ENCODE results near the gene RPS17. TPM values are rescaled to one million over a fixed set of nuclear protein-coding genes. Genes with fewer than 3 reads are reported as not detected.

Gene RPS17
- total RNA-seq, 4 donors from 2014 or later = 1,547 to 2,112 (median 1,667) TPM

DNA sequence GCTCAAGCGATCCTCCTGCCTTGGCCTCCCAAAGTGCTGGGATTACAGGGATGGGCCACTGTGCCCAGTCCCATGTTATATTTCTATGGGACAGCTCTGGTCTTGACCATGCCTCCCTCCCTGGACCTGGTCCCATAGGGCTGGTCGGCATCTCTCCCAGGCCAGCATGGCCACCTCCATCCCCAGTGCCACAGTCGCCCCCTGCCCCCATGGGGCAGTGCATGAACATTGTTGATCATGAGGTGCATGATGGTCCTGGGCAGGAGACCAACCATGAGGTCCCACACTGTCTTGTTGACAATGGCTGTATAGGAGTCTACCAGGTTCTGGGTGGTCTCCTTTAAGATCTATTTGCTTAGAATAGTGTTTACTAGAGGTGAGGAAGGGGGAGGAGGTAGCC, 6.5 kb downstream of the RPS17 start:
- Histone ChIP-seq H3K9me3 (no peaks in the 10 kb centered on the region), H3K4me3 (no peak overlapping the region), H3K27ac (no peak overlapping the region), H3K36me3 (peaks cover 0 to 44% of the 10 kb centered on the region in 2 donors), H3K27me3 (no peaks in the 10 kb centered on the region), H3K4me1 (peaks cover 0 to 3% of the 10 kb centered on the region in 2 donors)
- in situ Hi-C loops (cut with MboI; ENCODE audit: low sequenced_read_pairs in 4 of 4) = loop anchor here (10.0 to 25.0 kb wide), 5 partner anchors 204 to 578 kb away; partner anchors contain the start of genes FSD2 (in 2 of the 4), WHAMM (in 2 of the 4), C15orf40 (in 1 of the 4) and TM6SF1 (in 1 of the 4)
- TF ChIP-seq, protein P1, sequence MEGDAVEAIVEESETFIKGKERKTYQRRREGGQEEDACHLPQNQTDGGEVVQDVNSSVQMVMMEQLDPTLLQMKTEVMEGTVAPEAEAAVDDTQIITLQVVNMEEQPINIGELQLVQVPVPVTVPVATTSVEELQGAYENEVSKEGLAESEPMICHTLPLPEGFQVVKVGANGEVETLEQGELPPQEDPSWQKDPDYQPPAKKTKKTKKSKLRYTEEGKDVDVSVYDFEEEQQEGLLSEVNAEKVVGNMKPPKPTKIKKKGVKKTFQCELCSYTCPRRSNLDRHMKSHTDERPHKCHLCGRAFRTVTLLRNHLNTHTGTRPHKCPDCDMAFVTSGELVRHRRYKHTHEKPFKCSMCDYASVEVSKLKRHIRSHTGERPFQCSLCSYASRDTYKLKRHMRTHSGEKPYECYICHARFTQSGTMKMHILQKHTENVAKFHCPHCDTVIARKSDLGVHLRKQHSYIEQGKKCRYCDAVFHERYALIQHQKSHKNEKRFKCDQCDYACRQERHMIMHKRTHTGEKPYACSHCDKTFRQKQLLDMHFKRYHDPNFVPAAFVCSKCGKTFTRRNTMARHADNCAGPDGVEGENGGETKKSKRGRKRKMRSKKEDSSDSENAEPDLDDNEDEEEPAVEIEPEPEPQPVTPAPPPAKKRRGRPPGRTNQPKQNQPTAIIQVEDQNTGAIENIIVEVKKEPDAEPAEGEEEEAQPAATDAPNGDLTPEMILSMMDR (IDR thresholded peaks at IDR 0.05 in 4 of 5, conservative IDR thresholded peaks at IDR 0.05 in 1 of 5) = no peak
- no peak for ATAC-seq
- intact Hi-C loops (cut with DNase I; ENCODE audit: low total_unique reads) = loop anchor here (10.0 kb wide), 1 partner anchor 481 kb away; the partner anchor contains the start of gene C15orf40
- no peak for DNase-seq

DNA sequence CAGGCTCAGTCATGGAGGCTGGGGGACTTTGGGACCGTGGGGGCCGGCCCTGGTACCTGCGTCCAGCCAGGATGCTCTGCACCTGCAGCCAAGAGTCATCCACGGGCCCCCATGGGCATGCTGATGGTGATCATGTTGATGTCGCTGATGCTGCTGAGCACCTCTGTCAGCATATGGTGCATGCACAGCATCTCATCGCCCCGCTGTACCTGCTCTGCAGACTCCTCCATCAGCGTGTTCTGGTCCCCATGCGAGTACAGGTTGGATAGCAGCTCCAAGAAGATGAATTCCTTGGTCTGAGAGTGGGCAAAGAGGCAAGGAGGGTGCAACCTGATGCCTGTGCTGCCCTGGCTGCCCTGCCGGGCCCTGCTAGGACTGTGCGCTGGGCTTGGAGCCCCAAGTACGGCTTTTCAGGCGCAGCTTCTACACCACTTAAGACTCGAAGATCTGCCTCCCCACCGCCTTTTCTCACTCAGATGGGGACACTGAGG, 7.2 kb downstream of the RPS17 start:
- Histone ChIP-seq H3K9me3 (no peaks in the 10 kb centered on the region), H3K36me3 (peaks cover 0 to 36% of the 10 kb centered on the region in 2 donors), H3K27ac (no peak overlapping the region), H3K27me3 (no peaks in the 10 kb centered on the region), H3K4me1 (no peaks in the 10 kb centered on the region), H3K4me3 (no peak overlapping the region)
- DNase-seq = no peak
- TF ChIP-seq POLR2A (IDR thresholded peaks at IDR 0.05) = no peak
- TF ChIP-seq, protein P1 (IDR thresholded peaks at IDR 0.05 in 4 of 5, conservative IDR thresholded peaks at IDR 0.05 in 1 of 5) = no peak
- ATAC-seq = no peak
- intact Hi-C loops (cut with DNase I; ENCODE audit: low total_unique reads) (loop anchor here (10.0 kb wide), 1 partner anchor 482 kb away; the partner anchor contains the start of gene C15orf40), in situ Hi-C loops (cut with MboI; ENCODE audit: low sequenced_read_pairs in 4 of 4) (loop anchor here (10.0 to 25.0 kb wide), 5 partner anchors 204 to 579 kb away; partner anchors contain the start of genes FSD2 (in 2 of the 4), WHAMM (in 2 of the 4), C15orf40 (in 1 of the 4) and TM6SF1 (in 1 of the 4))

DNA sequence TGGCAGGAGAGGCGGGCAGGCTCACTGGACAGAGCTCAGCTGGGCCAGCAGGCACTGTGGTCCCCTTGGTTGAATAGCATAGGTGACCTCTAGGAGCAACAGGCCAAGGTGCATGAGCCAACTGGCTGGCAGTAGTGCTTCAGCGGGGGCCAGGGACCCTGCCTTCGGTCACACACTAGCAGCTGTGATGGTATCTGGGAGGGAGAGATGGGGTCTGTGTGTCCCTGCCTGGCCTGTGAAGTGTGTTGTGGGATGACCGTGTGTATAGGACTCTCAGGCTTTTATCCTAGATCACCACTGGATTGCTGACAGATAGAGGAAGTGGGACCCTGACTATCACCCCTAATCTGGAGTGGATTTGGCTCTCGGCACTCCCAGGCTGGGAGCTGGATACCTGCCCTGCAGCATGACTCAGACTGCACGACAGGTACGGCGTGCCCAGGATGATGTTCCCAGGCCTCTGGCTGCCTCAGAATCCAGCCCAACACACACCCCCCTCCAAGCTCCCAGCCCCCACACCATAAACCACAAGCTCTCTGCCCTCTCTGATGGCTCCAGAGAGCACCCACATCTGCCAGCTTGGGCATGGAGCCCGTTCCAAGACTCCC, 7.8 kb downstream of the RPS17 start:
- H3K36me3 ChIP-seq = peaks cover 0 to 31% of the 10 kb centered on the region in 2 donors
- H3K4me3 ChIP-seq = no peak overlapping the region
- H3K27ac ChIP-seq = no peak overlapping the region
- TF ChIP-seq, protein P1 (IDR thresholded peaks at IDR 0.05 in 4 of 5, conservative IDR thresholded peaks at IDR 0.05 in 1 of 5) = no peak
- no peak for TF ChIP-seq POLR2A (IDR thresholded peaks at IDR 0.05)
- ATAC-seq = no peak
- no peak for DNase-seq
- no peaks in the 10 kb centered on the region for H3K4me1 ChIP-seq
- intact Hi-C loops (cut with DNase I; ENCODE audit: low total_unique reads) = loop anchor here (10.0 kb wide), 1 partner anchor 482 kb away; the partner anchor contains the start of gene C15orf40
- in situ Hi-C loops (cut with MboI; ENCODE audit: low sequenced_read_pairs in 4 of 4) = loop anchor here (10.0 to 25.0 kb wide), 5 partner anchors 205 to 580 kb away; partner anchors contain the start of genes FSD2 (in 2 of the 4), WHAMM (in 2 of the 4), C15orf40 (in 1 of the 4) and TM6SF1 (in 1 of the 4)
- no peaks in the 10 kb centered on the region for H3K27me3 ChIP-seq
- H3K9me3 ChIP-seq = no peaks in the 10 kb centered on the region

DNA sequence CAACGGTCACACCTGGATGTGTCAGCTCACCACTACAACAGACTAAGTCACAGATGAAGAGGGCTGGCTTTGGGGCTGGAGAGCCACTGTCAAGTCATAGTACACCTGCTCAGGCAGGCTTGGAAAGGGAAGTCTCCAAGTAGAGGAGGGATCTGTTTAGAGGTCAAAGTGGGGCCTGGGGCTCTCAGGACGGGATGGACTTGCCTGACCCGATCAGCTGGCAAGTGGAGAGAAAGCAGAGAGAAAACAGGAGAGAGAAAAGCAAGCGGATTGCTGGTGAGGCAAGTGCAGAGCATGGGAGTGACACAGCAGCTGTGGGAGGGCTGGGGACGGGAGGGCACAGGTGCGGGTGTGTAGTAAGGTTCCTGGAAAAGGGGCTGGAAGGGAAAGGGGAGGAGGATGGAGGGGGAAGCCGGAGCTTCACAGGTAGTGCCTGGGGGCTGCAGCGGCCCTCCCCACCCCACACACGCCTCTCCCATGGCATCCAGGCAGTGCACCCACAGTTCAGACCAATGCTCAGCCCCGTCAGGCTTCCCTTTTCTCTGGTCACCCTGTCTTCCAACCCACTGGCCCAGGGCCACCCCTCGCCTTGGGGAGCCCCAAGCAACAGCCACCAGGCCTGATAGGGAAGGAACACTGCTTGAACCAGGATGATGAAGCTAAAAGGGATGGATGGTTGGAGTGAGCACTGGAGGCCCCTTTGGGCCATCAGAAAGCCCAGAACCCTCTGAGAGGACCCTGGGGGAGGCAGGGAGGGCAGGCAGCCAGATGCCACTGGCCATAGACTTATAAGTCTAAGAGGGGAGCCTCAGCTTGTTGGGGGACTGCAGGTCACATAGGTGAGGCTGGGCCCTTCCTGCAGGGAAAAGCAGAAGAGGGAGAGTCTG, 8.5 kb downstream of the RPS17 start:
- no peak for DNase-seq
- Histone ChIP-seq H3K9me3 (no peaks in the 10 kb centered on the region), H3K36me3 (peaks cover 0 to 23% of the 10 kb centered on the region in 2 donors), H3K4me1 (no peaks in the 10 kb centered on the region), H3K27ac (no peak overlapping the region), H3K4me3 (no peak overlapping the region), H3K27me3 (no peaks in the 10 kb centered on the region)
- intact Hi-C loops (cut with DNase I; ENCODE audit: low total_unique reads) = loop anchor here (10.0 kb wide), 1 partner anchor 483 kb away; the partner anchor contains the start of gene C15orf40
- TF ChIP-seq, protein P1 (IDR thresholded peaks at IDR 0.05 in 4 of 5, conservative IDR thresholded peaks at IDR 0.05 in 1 of 5) = no peak
- TF ChIP-seq POLR2A (IDR thresholded peaks at IDR 0.05) = no peak
- ATAC-seq = no peak
- in situ Hi-C loops (cut with MboI; ENCODE audit: low sequenced_read_pairs in 4 of 4) = loop anchor here (10.0 to 25.0 kb wide), 5 partner anchors 206 to 581 kb away; partner anchors contain the start of genes FSD2 (in 2 of the 4), WHAMM (in 2 of the 4), C15orf40 (in 1 of the 4) and TM6SF1 (in 1 of the 4)
